ENCODE results near the gene ALS2.
"Not testable (repeated sequence)": the region's sequence is repeated elsewhere in the genome, so short reads cannot be mapped to it uniquely, and the experiment has no call there.

ALS2 gene

GRCh38 chr2:201806442-201807170, 25.9 kb upstream of the ALS2 start, which contains the start of gene CDK15:
Gene CDK15 (plus strand): TSS chr2:201806537. CDS start chr2:201806665, 128 bp downstream.
- no peak for DNase-seq (ENCODE audit: low read depth in 1 of 2, low spot score in 1 of 2)
- in situ Hi-C loops (cut with HindIII; ENCODE audit: low pct_unique_long_range_greater_than_20kb, low sequenced_read_pairs) = no loop called here
- no peak for TF ChIP-seq JUND (IDR thresholded peaks at IDR 0.05; ENCODE audit: low read depth)

- DNase-seq (ENCODE audit: low read depth in 1 of 2, low spot score in 1 of 2) = peak in 1 of 2 experiments; percentile 26
Measured at GRCh38 chr2:201798914-201799285, 18.2 kb upstream of the ALS2 start.

GRCh38 chr2:201798252-201798913, 17.6 kb upstream of the ALS2 start:
- in situ Hi-C loops (cut with HindIII; ENCODE audit: low pct_unique_long_range_greater_than_20kb, low sequenced_read_pairs) = no loop called here
- TF ChIP-seq JUND (IDR thresholded peaks at IDR 0.05; ENCODE audit: low read depth) = no peak
- no peak for DNase-seq (ENCODE audit: low read depth in 1 of 2, low spot score in 1 of 2)

More at GRCh38 chr2:201798914-201799285, 18.2 kb upstream of the ALS2 start:
- in situ Hi-C loops (cut with HindIII; ENCODE audit: low pct_unique_long_range_greater_than_20kb, low sequenced_read_pairs) = not testable (repeated sequence)

- TF ChIP-seq JUND (IDR thresholded peaks at IDR 0.05; ENCODE audit: low read depth) = no peak
- in situ Hi-C loops (cut with HindIII; ENCODE audit: low pct_unique_long_range_greater_than_20kb, low sequenced_read_pairs) = no loop called here
- no peak for DNase-seq (ENCODE audit: low read depth in 1 of 2, low spot score in 1 of 2)
Measured at GRCh38 chr2:201797175-201797840, 16.6 kb upstream of the ALS2 start.

- DNase-seq (ENCODE audit: low read depth in 1 of 2, low spot score in 1 of 2) = no peak
Measured at GRCh38 chr2:201796478-201796865, 15.7 kb upstream of the ALS2 start.

GRCh38 chr2:201795607-201796477, 15.1 kb upstream of the ALS2 start:
- peak; percentile 22 to 58 for DNase-seq (ENCODE audit: low read depth in 1 of 2, low spot score in 1 of 2)
- no peak for TF ChIP-seq JUND (IDR thresholded peaks at IDR 0.05; ENCODE audit: low read depth)
- in situ Hi-C loops (cut with HindIII; ENCODE audit: low pct_unique_long_range_greater_than_20kb, low sequenced_read_pairs) = no loop called here

More at GRCh38 chr2:201796478-201796865, 15.7 kb upstream of the ALS2 start:
- in situ Hi-C loops (cut with HindIII; ENCODE audit: low pct_unique_long_range_greater_than_20kb, low sequenced_read_pairs) = no loop called here
- TF ChIP-seq JUND (IDR thresholded peaks at IDR 0.05; ENCODE audit: low read depth) = no peak

- TF ChIP-seq JUND (IDR thresholded peaks at IDR 0.05; ENCODE audit: low read depth) = no peak
- no peak for DNase-seq (ENCODE audit: low read depth in 1 of 2, low spot score in 1 of 2)
- in situ Hi-C loops (cut with HindIII; ENCODE audit: low pct_unique_long_range_greater_than_20kb, low sequenced_read_pairs) = no loop called here
Measured at GRCh38 chr2:201794294-201794693, 13.6 kb upstream of the ALS2 start.

- in situ Hi-C loops (cut with HindIII; ENCODE audit: low pct_unique_long_range_greater_than_20kb, low sequenced_read_pairs) = no loop called here
- no peak for DNase-seq (ENCODE audit: low read depth in 1 of 2, low spot score in 1 of 2)
- TF ChIP-seq JUND (IDR thresholded peaks at IDR 0.05; ENCODE audit: low read depth) = no peak
Measured at GRCh38 chr2:201793631-201794030, 12.9 kb upstream of the ALS2 start.

- no peak for TF ChIP-seq JUND (IDR thresholded peaks at IDR 0.05; ENCODE audit: low read depth)
- no peak for DNase-seq (ENCODE audit: low read depth in 1 of 2, low spot score in 1 of 2)
- in situ Hi-C loops (cut with HindIII; ENCODE audit: low pct_unique_long_range_greater_than_20kb, low sequenced_read_pairs) = no loop called here
Measured at GRCh38 chr2:201790989-201791388, 10.3 kb upstream of the ALS2 start.

GRCh38 chr2:201790291-201790690, 9.6 kb upstream of the ALS2 start:
- no peak for TF ChIP-seq JUND (IDR thresholded peaks at IDR 0.05; ENCODE audit: low read depth)
- DNase-seq (ENCODE audit: low read depth in 1 of 2, low spot score in 1 of 2) = no peak
- in situ Hi-C loops (cut with HindIII; ENCODE audit: low pct_unique_long_range_greater_than_20kb, low sequenced_read_pairs) = no loop called here

GRCh38 chr2:201789395-201789794, 8.7 kb upstream of the ALS2 start:
- no peak for TF ChIP-seq JUND (IDR thresholded peaks at IDR 0.05; ENCODE audit: low read depth)
- in situ Hi-C loops (cut with HindIII; ENCODE audit: low pct_unique_long_range_greater_than_20kb, low sequenced_read_pairs) = no loop called here
- DNase-seq (ENCODE audit: low read depth in 1 of 2, low spot score in 1 of 2) = no peak

- TF ChIP-seq JUND (IDR thresholded peaks at IDR 0.05; ENCODE audit: low read depth) = no peak
- DNase-seq (ENCODE audit: low read depth in 1 of 2, low spot score in 1 of 2) = no peak
- in situ Hi-C loops (cut with HindIII; ENCODE audit: low pct_unique_long_range_greater_than_20kb, low sequenced_read_pairs) = no loop called here
Measured at GRCh38 chr2:201788371-201788770, 7.6 kb upstream of the ALS2 start.

Data from T47D (cell line).